ENCODE results near the gene ERBB4.

The ERBB4 gene

GRCh38 chr2:212028798-212029394, 509.7 kb downstream of the ERBB4 start:
- H3K14ac ChIP-seq (ENCODE audit: low read length), result no peak overlapping the region
- no peak overlapping the region for H3K4ac ChIP-seq (ENCODE audit: low read length)
- no peak overlapping the region for H2AK5ac ChIP-seq (ENCODE audit: low read depth, low read length)
- H3K36me3 ChIP-seq (replicated peaks in 1 of 2; ENCODE audit: control insufficient read depth in 2 of 2, insufficient read depth in 2 of 2, low read length in 2 of 2), result no peaks in the 10 kb centered on the region
- H3K79me1 ChIP-seq (ENCODE audit: low read depth, low read length), result no peaks in the 10 kb centered on the region
- H3K4me1 ChIP-seq (ENCODE audit: control insufficient read depth in 2 of 2, insufficient read depth in 1 of 2, low read depth in 1 of 2, low read length in 2 of 2), result peaks cover 2 to 15% of the 10 kb centered on the region in 2 donors
- H4K8ac ChIP-seq (ENCODE audit: low read depth, low read length), result no peak overlapping the region
- H2BK120ac ChIP-seq (ENCODE audit: low read depth, low read length), result no peak overlapping the region
- no peaks in the 10 kb centered on the region for H3K27me3 ChIP-seq (ENCODE audit: control insufficient read depth in 3 of 3, insufficient read depth in 3 of 3, low read depth in 1 of 3, low read length in 3 of 3)
- H2BK5ac ChIP-seq (ENCODE audit: low read length), result no peak overlapping the region
- H3K18ac ChIP-seq (ENCODE audit: low read length), result no peak overlapping the region
- H3K23ac ChIP-seq (ENCODE audit: low read depth, low read length, poor library complexity), result no peak overlapping the region
- no peak overlapping the region for H2AFZ ChIP-seq (ENCODE audit: low read length)
- DNase-seq (ENCODE audit: low spot score), result no peak
- no peak overlapping the region for H3K4me2 ChIP-seq (ENCODE audit: insufficient read depth, low read length, poor library complexity, severe bottlenecking)
- no peak overlapping the region for H3K27ac ChIP-seq (replicated peaks; ENCODE audit: low read length)
- WGBS, 2 donors (ENCODE audit: extremely low coverage in 2 of 2, insufficient read length in 2 of 2, insufficient replicate concordance in 1 of 2), result no CpG with 5 or more reads among the region's 5 CpGs
- no peak overlapping the region for H2BK12ac ChIP-seq (ENCODE audit: low read length)
- no peak overlapping the region for H2BK15ac ChIP-seq (ENCODE audit: low read length)
- no peaks in the 10 kb centered on the region for H3K9me3 ChIP-seq (replicated peaks in 1 of 2; ENCODE audit: control insufficient read depth in 2 of 2, insufficient read depth in 1 of 2, low read depth in 1 of 2, low read length in 2 of 2)
- H3K4me3 ChIP-seq (ENCODE audit: low read length in 2 of 2), result no peak overlapping the region
- no peak overlapping the region for H3K9ac ChIP-seq (ENCODE audit: low read depth, low read length, poor library complexity)
- no peak overlapping the region for H4K91ac ChIP-seq (ENCODE audit: low read depth, low read length, poor library complexity)

GRCh38 chr2:212027681-212028628, 510.6 kb downstream of the ERBB4 start:
- H3K9ac ChIP-seq (ENCODE audit: low read depth, low read length, poor library complexity), result no peak overlapping the region
- H3K4me3 ChIP-seq (ENCODE audit: low read length in 2 of 2), result no peak overlapping the region
- H4K91ac ChIP-seq (ENCODE audit: low read depth, low read length, poor library complexity), result no peak overlapping the region
- peaks cover 2 to 19% of the 10 kb centered on the region in 2 donors for H3K4me1 ChIP-seq (ENCODE audit: control insufficient read depth in 2 of 2, insufficient read depth in 1 of 2, low read depth in 1 of 2, low read length in 2 of 2)
- no peak overlapping the region for H2BK120ac ChIP-seq (ENCODE audit: low read depth, low read length)
- H3K9me3 ChIP-seq (replicated peaks in 1 of 2; ENCODE audit: control insufficient read depth in 2 of 2, insufficient read depth in 1 of 2, low read depth in 1 of 2, low read length in 2 of 2), result no peaks in the 10 kb centered on the region
- H3K79me1 ChIP-seq (ENCODE audit: low read depth, low read length), result no peaks in the 10 kb centered on the region
- H4K8ac ChIP-seq (ENCODE audit: low read depth, low read length), result no peak overlapping the region
- H2BK15ac ChIP-seq (ENCODE audit: low read length), result no peak overlapping the region
- no peak overlapping the region for H3K14ac ChIP-seq (ENCODE audit: low read length)
- no peak overlapping the region for H3K18ac ChIP-seq (ENCODE audit: low read length)
- no peak overlapping the region for H3K23ac ChIP-seq (ENCODE audit: low read depth, low read length, poor library complexity)
- peak overlapping the region; percentile 11 for H2AFZ ChIP-seq (ENCODE audit: low read length)
- no peak overlapping the region for H3K27ac ChIP-seq (replicated peaks; ENCODE audit: low read length)
- H3K27me3 ChIP-seq (ENCODE audit: control insufficient read depth in 3 of 3, insufficient read depth in 3 of 3, low read depth in 1 of 3, low read length in 3 of 3), result no peaks in the 10 kb centered on the region
- no peak overlapping the region for H3K4ac ChIP-seq (ENCODE audit: low read length)
- no peaks in the 10 kb centered on the region for H3K36me3 ChIP-seq (replicated peaks in 1 of 2; ENCODE audit: control insufficient read depth in 2 of 2, insufficient read depth in 2 of 2, low read length in 2 of 2)
- no peak overlapping the region for H2BK5ac ChIP-seq (ENCODE audit: low read length)
- no peak overlapping the region for H2BK12ac ChIP-seq (ENCODE audit: low read length)
- H2AK5ac ChIP-seq (ENCODE audit: low read depth, low read length), result no peak overlapping the region
- no CpG with 5 or more reads among the region's 9 CpGs for WGBS, 2 donors (ENCODE audit: extremely low coverage in 2 of 2, insufficient read length in 2 of 2, insufficient replicate concordance in 1 of 2)
- H3K4me2 ChIP-seq (ENCODE audit: insufficient read depth, low read length, poor library complexity, severe bottlenecking), result no peak overlapping the region
- no peak for DNase-seq (ENCODE audit: low spot score)

- Histone ChIP-seq H3K4me3 (ENCODE audit: low read length in 2 of 2) (no peak overlapping the region), H4K91ac (ENCODE audit: low read depth, low read length, poor library complexity) (no peak overlapping the region), H3K23ac (ENCODE audit: low read depth, low read length, poor library complexity) (no peak overlapping the region), H3K27me3 (ENCODE audit: control insufficient read depth in 3 of 3, insufficient read depth in 3 of 3, low read depth in 1 of 3, low read length in 3 of 3) (no peaks in the 10 kb centered on the region), H3K27ac (replicated peaks; ENCODE audit: low read length) (no peak overlapping the region), H3K9ac (ENCODE audit: low read depth, low read length, poor library complexity) (no peak overlapping the region), H2BK15ac (ENCODE audit: low read length) (no peak overlapping the region), H3K36me3 (replicated peaks in 1 of 2; ENCODE audit: control insufficient read depth in 2 of 2, insufficient read depth in 2 of 2, low read length in 2 of 2) (no peaks in the 10 kb centered on the region), H3K4me1 (ENCODE audit: control insufficient read depth in 2 of 2, insufficient read depth in 1 of 2, low read depth in 1 of 2, low read length in 2 of 2) (peaks cover under 1 to 18% of the 10 kb centered on the region in 2 donors), H3K4me2 (ENCODE audit: insufficient read depth, low read length, poor library complexity, severe bottlenecking) (no peak overlapping the region), H2BK120ac (ENCODE audit: low read depth, low read length) (no peak overlapping the region), H3K4ac (ENCODE audit: low read length) (no peak overlapping the region), H3K14ac (ENCODE audit: low read length) (no peak overlapping the region), H2BK12ac (ENCODE audit: low read length) (no peak overlapping the region), H3K79me1 (ENCODE audit: low read depth, low read length) (no peaks in the 10 kb centered on the region), H4K8ac (ENCODE audit: low read depth, low read length) (no peak overlapping the region), H3K18ac (ENCODE audit: low read length) (no peak overlapping the region), H3K9me3 (replicated peaks in 1 of 2; ENCODE audit: control insufficient read depth in 2 of 2, insufficient read depth in 1 of 2, low read depth in 1 of 2, low read length in 2 of 2) (no peaks in the 10 kb centered on the region), H2BK5ac (ENCODE audit: low read length) (no peak overlapping the region), H2AK5ac (ENCODE audit: low read depth, low read length) (no peak overlapping the region), H2AFZ (ENCODE audit: low read length) (no peak overlapping the region)
- no CpG with 5 or more reads among the region's 1 CpG for WGBS, 2 donors (ENCODE audit: extremely low coverage in 2 of 2, insufficient read length in 2 of 2, insufficient replicate concordance in 1 of 2)
- peak; percentile 9 for DNase-seq (ENCODE audit: low spot score)
Observed at GRCh38 chr2:212024040-212024439, 514.6 kb downstream of the ERBB4 start.

GRCh38 chr2:212022966-212023365, 515.6 kb downstream of the ERBB4 start:
- H3K4me3 ChIP-seq (ENCODE audit: low read length in 2 of 2), result no peak overlapping the region
- no peak overlapping the region for H3K9ac ChIP-seq (ENCODE audit: low read depth, low read length, poor library complexity)
- WGBS, 2 donors (ENCODE audit: extremely low coverage in 2 of 2, insufficient read length in 2 of 2, insufficient replicate concordance in 1 of 2), result no CpG with 5 or more reads among the region's 1 CpG
- H2BK120ac ChIP-seq (ENCODE audit: low read depth, low read length), result no peak overlapping the region
- H3K23ac ChIP-seq (ENCODE audit: low read depth, low read length, poor library complexity), result no peak overlapping the region
- no peak overlapping the region for H3K4ac ChIP-seq (ENCODE audit: low read length)
- no peak overlapping the region for H4K91ac ChIP-seq (ENCODE audit: low read depth, low read length, poor library complexity)
- no peaks in the 10 kb centered on the region for H3K9me3 ChIP-seq (replicated peaks in 1 of 2; ENCODE audit: control insufficient read depth in 2 of 2, insufficient read depth in 1 of 2, low read depth in 1 of 2, low read length in 2 of 2)
- H3K36me3 ChIP-seq (replicated peaks in 1 of 2; ENCODE audit: control insufficient read depth in 2 of 2, insufficient read depth in 2 of 2, low read length in 2 of 2), result no peaks in the 10 kb centered on the region
- H3K4me1 ChIP-seq (ENCODE audit: control insufficient read depth in 2 of 2, insufficient read depth in 1 of 2, low read depth in 1 of 2, low read length in 2 of 2), result peaks cover 0 to 8% of the 10 kb centered on the region in 2 donors
- H2BK5ac ChIP-seq (ENCODE audit: low read length), result no peak overlapping the region
- H3K18ac ChIP-seq (ENCODE audit: low read length), result no peak overlapping the region
- H3K4me2 ChIP-seq (ENCODE audit: insufficient read depth, low read length, poor library complexity, severe bottlenecking), result no peak overlapping the region
- H3K14ac ChIP-seq (ENCODE audit: low read length), result no peak overlapping the region
- H3K79me1 ChIP-seq (ENCODE audit: low read depth, low read length), result no peaks in the 10 kb centered on the region
- H3K27ac ChIP-seq (replicated peaks; ENCODE audit: low read length), result no peak overlapping the region
- H2BK15ac ChIP-seq (ENCODE audit: low read length), result no peak overlapping the region
- no peak overlapping the region for H2AFZ ChIP-seq (ENCODE audit: low read length)
- no peaks in the 10 kb centered on the region for H3K27me3 ChIP-seq (ENCODE audit: control insufficient read depth in 3 of 3, insufficient read depth in 3 of 3, low read depth in 1 of 3, low read length in 3 of 3)
- no peak overlapping the region for H2BK12ac ChIP-seq (ENCODE audit: low read length)
- H2AK5ac ChIP-seq (ENCODE audit: low read depth, low read length), result no peak overlapping the region
- H4K8ac ChIP-seq (ENCODE audit: low read depth, low read length), result no peak overlapping the region
- DNase-seq (ENCODE audit: low spot score), result no peak

Data from neuronal stem cell (in vitro differentiated cells).